HCT116 (cell line): ENCODE measurements around the gene CNST. TPM values are rescaled to one million over a fixed set of nuclear protein-coding genes. Genes with fewer than 3 reads are reported as not detected.

Experiments used
- ATAC-seq: fragments of 200-7000 bp; cut with Tn5 transposase; 2 replicates; pipeline ENCODE4 v1.9.1; 2020; ENCODE audit warnings: mild to moderate bottlenecking, moderate library complexity
- BruUV-seq: library from RNA; stranded (reverse); fragments of 400-500 nt; replicated peaks from 2 replicates; lab custom pipeline; 2021; lab: Mats Ljungman, UMichigan
- CTCF ChIA-PET: fragments of 300-600 bp; sonication (Branson Sonifier 250); formaldehyde crosslinking; loops from one replicate; lab custom pipeline; 2021; ENCODE audit warnings: antibody characterized with exemption; lab: Charles Lee
- POLR2A ChIA-PET: fragments of 300-600, 350-600 bp; sonication (Branson Sonifier 250); formaldehyde crosslinking; loops from one replicate; lab custom pipeline; 2021; ENCODE audit warnings: antibody characterized with exemption; lab: Charles Lee
- RAD21 ChIA-PET, 2 experiments: fragments of 300-600 bp; sonication (Branson Sonifier 250); formaldehyde crosslinking; loops; one replicate each; lab custom pipeline; 2023; ENCODE audit warnings: low total read pairs in 2 of 2; ENCODE audit not compliant: uncharacterized antibody in 2 of 2, unreplicated experiment in 2 of 2, low non-redundant PET in 1 of 2; lab: Charles Lee
- DNase-seq: peaks from one replicate; pipeline ENCODE4 v3.0.0-alpha.2; 2010; ENCODE audit warnings: low read depth, low spot score
- H2AFZ ChIP-seq: fragments of 200-600 bp; shearing (Covaris generic), sonication (generic); 2 replicates; pipeline ENCODE4 v1.6.1; 2017; ENCODE audit warnings: low read depth, mixed run types, mixed read lengths, antibody characterized with exemption, low read length; ENCODE audit not compliant: poor library complexity, severe bottlenecking
- H3K27ac ChIP-seq: 2 replicates; pipeline ENCODE4 v1.5.1; 2012; ENCODE audit warnings: low read depth, low read length
- H3K27me3 ChIP-seq: fragments of 200-600 bp; sonication (generic); 2 replicates; pipeline ENCODE4 v1.6.1; 2016; ENCODE audit warnings: mixed run types, low read length, mixed read lengths; ENCODE audit not compliant: insufficient read depth
- H3K36me3 ChIP-seq, 2 experiments: fragments of 200-500 bp in 1 of 2; fragments of 200-600 bp in 1 of 2; sonication (Bioruptor generic) in 1 of 2; sonication (generic) in 1 of 2; 2 replicates each; pipeline versions ENCODE4 v1.5.1 to v1.6.1; 2014 to 2016; ENCODE audit warnings: low read length in 2 of 2, inconsistent platforms in 1 of 2, mixed read lengths in 1 of 2, mixed run types in 1 of 2; ENCODE audit not compliant: insufficient read depth in 2 of 2, control insufficient read depth in 1 of 2
- H3K4me1 ChIP-seq, 2 experiments: fragments of 200-600 bp in 1 of 2; sonication (generic) in 1 of 2; 2 replicates each; pipeline versions ENCODE4 v1.5.1 to v1.6.1; 2012 to 2017; ENCODE audit warnings: low read length in 2 of 2, inconsistent platforms in 1 of 2, mild to moderate bottlenecking in 1 of 2, mixed read lengths in 1 of 2, mixed run types in 1 of 2, moderate library complexity in 1 of 2; ENCODE audit not compliant: insufficient read depth in 2 of 2, control insufficient read depth in 1 of 2
- H3K4me2 ChIP-seq: fragments of 200-600 bp; sonication (generic); 2 replicates; pipeline ENCODE4 v1.6.1; 2017; ENCODE audit warnings: mixed run types, low read length, mixed read lengths
- H3K4me3 ChIP-seq, 2 experiments: fragments of 200-600 bp in 1 of 2; sonication (generic) in 1 of 2; replicated peaks in 1 of 2; 2 replicates each; pipeline ENCODE4 v1.5.1; 2011 to 2016; ENCODE audit warnings: low read length in 2 of 2, control low read depth in 1 of 2, low read depth in 1 of 2, mild to moderate bottlenecking in 1 of 2, mixed read lengths in 1 of 2, mixed run types in 1 of 2
- H3K79me2 ChIP-seq: fragments of 200-600 bp; sonication (generic); 2 replicates; pipeline ENCODE4 v1.6.1; 2017; ENCODE audit warnings: mild to moderate bottlenecking, mixed run types, low read length, moderate library complexity, mixed read lengths; ENCODE audit not compliant: insufficient read depth
- H3K9ac ChIP-seq: fragments of 200-600 bp; sonication (generic); 2 replicates; pipeline ENCODE4 v1.6.1; 2016; ENCODE audit warnings: low read length, mixed read lengths
- H3K9me2 ChIP-seq: fragments of 200-600 bp; sonication (generic), shearing (Covaris generic); 2 replicates; pipeline ENCODE4 v1.6.1; 2017; ENCODE audit warnings: mixed run types, mild to moderate bottlenecking, moderate library complexity; ENCODE audit not compliant: insufficient read depth
- H3K9me3 ChIP-seq, 2 experiments: fragments of 200-500 bp in 1 of 2; fragments of 200-600 bp in 1 of 2; sonication (Bioruptor generic) in 1 of 2; sonication (generic) in 1 of 2; 2 replicates each; pipeline ENCODE4 v1.6.1; 2014 to 2017; ENCODE audit warnings: low read length in 2 of 2, mixed read lengths in 2 of 2, inconsistent platforms in 1 of 2, low read depth in 1 of 2, mild to moderate bottlenecking in 1 of 2, mixed run types in 1 of 2, moderate library complexity in 1 of 2; ENCODE audit not compliant: control insufficient read depth in 1 of 2, insufficient read depth in 1 of 2
- H4K20me1 ChIP-seq: fragments of 200-600 bp; sonication (generic), shearing (Covaris generic); 2 replicates; pipeline ENCODE4 v1.6.1; 2017; ENCODE audit warnings: mixed run types, mild to moderate bottlenecking, moderate library complexity; ENCODE audit not compliant: insufficient read depth
- ATF3 ChIP-seq: IDR thresholded peaks from 2 replicates; pipeline ENCODE4 v1.6.1; 2012
- CBX3 ChIP-seq: IDR thresholded peaks from 2 replicates; pipeline ENCODE4 v1.6.1; 2012; ENCODE audit warnings: low read depth
- EGR1 ChIP-seq: IDR thresholded peaks from 2 replicates; pipeline ENCODE4 v1.6.1; 2012; ENCODE audit warnings: low read depth
- ELF1 ChIP-seq: IDR thresholded peaks from 2 replicates; pipeline ENCODE4 v1.6.1; 2012; ENCODE audit warnings: low read depth, borderline replicate concordance
- EZH2 ChIP-seq: fragments of 200-600 bp; sonication (generic); IDR thresholded peaks from 2 replicates; pipeline ENCODE4 v1.6.1; 2017; ENCODE audit warnings: antibody characterized with exemption, mixed run types
- FOSL1 ChIP-seq: IDR thresholded peaks from 2 replicates; pipeline ENCODE4 v1.6.1; 2012; ENCODE audit warnings: low read depth
- JUND ChIP-seq: IDR thresholded peaks from 2 replicates; pipeline ENCODE4 v1.6.1; 2012
- MAX ChIP-seq: IDR thresholded peaks from 2 replicates; pipeline ENCODE4 v1.6.1; 2012
- POLR2A ChIP-seq: IDR thresholded peaks from 2 replicates; pipeline ENCODE4 v1.7.0; 2011; ENCODE audit warnings: borderline replicate concordance; ENCODE audit not compliant: insufficient read depth, insufficient read length; ENCODE audit errors: extremely low read depth
- POLR2AphosphoS5 ChIP-seq: IDR thresholded peaks from 2 replicates; pipeline ENCODE4 v1.6.1; 2011; ENCODE audit warnings: mild to moderate bottlenecking, low read depth, low read length, moderate library complexity
- RAD21 ChIP-seq: IDR thresholded peaks from 2 replicates; pipeline ENCODE4 v1.6.1; 2012; ENCODE audit warnings: low read depth, mild to moderate bottlenecking
- SP1 ChIP-seq: IDR thresholded peaks from 2 replicates; pipeline ENCODE4 v1.6.1; 2012; ENCODE audit warnings: low read depth
- YY1 ChIP-seq: IDR thresholded peaks from 2 replicates; pipeline ENCODE4 v1.6.1; 2011; ENCODE audit warnings: low read length, low read depth, moderate library complexity, mild to moderate bottlenecking; ENCODE audit not compliant: insufficient replicate concordance; ENCODE audit errors: extremely low read depth
- ZFX ChIP-seq: fragments of 450-650 bp; IDR thresholded peaks from 2 replicates; pipeline ENCODE4 v1.6.1; 2017
- ZNF274 ChIP-seq: fragments of 200-500 bp; sonication (Bioruptor generic); IDR thresholded peaks from 2 replicates; pipeline ENCODE4 v1.6.1; 2014; ENCODE audit warnings: mild to moderate bottlenecking, low read depth, low read length, inconsistent platforms
- intact Hi-C: fragments of 100-400 bp; cut with micrococcal nuclease; formaldehyde crosslinking; loops from 2 replicates; pipeline ENCODE4 v1.10.0; 2022
- total RNA-seq: library from RNA; stranded (reverse); gene quantifications from one replicate; pipeline ENCODE4 v1.2.1, GENCODE V29; 2021; ENCODE audit not compliant: unreplicated experiment
- TF ChIP-seq, protein P1 (sequence below): IDR thresholded peaks from 2 replicates; pipeline ENCODE4 v1.6.1; 2012; ENCODE audit warnings: low read depth
- TF ChIP-seq, protein P2 (sequence below): IDR thresholded peaks from 2 replicates; pipeline ENCODE4 v1.6.1; 2011; ENCODE audit warnings: mild to moderate bottlenecking, low read length, moderate library complexity; ENCODE audit not compliant: insufficient replicate concordance; ENCODE audit errors: extremely low read depth

The CNST gene
- total RNA-seq, 1 experiment from 2014 or later, result 13.5 TPM

GRCh38 chr1:246680190-246680589, 113.9 kb downstream of the CNST start (continued):
- TF ChIP-seq FOSL1, result no peak
- no peak for TF ChIP-seq SP1
- TF ChIP-seq EGR1, result no peak
- TF ChIP-seq ZNF274, result no peak
- no peak for TF ChIP-seq YY1
- TF ChIP-seq CBX3, result no peak
- TF ChIP-seq RAD21, result no peak
- TF ChIP-seq, protein P1, sequence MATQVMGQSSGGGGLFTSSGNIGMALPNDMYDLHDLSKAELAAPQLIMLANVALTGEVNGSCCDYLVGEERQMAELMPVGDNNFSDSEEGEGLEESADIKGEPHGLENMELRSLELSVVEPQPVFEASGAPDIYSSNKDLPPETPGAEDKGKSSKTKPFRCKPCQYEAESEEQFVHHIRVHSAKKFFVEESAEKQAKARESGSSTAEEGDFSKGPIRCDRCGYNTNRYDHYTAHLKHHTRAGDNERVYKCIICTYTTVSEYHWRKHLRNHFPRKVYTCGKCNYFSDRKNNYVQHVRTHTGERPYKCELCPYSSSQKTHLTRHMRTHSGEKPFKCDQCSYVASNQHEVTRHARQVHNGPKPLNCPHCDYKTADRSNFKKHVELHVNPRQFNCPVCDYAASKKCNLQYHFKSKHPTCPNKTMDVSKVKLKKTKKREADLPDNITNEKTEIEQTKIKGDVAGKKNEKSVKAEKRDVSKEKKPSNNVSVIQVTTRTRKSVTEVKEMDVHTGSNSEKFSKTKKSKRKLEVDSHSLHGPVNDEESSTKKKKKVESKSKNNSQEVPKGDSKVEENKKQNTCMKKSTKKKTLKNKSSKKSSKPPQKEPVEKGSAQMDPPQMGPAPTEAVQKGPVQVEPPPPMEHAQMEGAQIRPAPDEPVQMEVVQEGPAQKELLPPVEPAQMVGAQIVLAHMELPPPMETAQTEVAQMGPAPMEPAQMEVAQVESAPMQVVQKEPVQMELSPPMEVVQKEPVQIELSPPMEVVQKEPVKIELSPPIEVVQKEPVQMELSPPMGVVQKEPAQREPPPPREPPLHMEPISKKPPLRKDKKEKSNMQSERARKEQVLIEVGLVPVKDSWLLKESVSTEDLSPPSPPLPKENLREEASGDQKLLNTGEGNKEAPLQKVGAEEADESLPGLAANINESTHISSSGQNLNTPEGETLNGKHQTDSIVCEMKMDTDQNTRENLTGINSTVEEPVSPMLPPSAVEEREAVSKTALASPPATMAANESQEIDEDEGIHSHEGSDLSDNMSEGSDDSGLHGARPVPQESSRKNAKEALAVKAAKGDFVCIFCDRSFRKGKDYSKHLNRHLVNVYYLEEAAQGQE, result no peak
- no peak for TF ChIP-seq EZH2
- no peak for TF ChIP-seq POLR2A

DNA sequence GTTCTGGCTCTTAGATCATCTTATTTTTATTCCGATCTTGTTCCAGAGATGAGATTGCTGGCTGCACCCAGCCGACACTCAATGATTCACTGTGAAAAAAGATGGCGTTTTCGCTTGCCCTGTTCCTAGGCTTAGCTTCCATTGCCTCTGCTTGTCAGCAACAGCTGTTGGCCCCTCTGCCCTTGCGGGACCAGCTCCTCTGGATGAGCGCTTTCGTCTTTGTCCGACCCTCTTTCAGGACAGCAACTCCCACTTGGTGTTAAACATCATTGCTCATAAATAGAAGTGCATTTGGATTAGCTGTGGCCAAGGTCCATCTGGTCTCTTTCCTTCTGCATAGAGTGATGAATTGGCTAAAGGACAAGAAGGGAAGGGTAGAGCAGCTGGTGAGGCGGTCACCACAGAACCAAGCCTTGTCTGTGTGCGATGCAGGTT, 114.5 kb downstream of the CNST start:
- H3K9ac ChIP-seq, result no peak overlapping the region
- POLR2A ChIA-PET, result no interaction called here
- H3K4me1 ChIP-seq, result no peaks in the 10 kb centered on the region
- no peak overlapping the region for H3K27ac ChIP-seq
- H3K79me2 ChIP-seq, result no peaks in the 10 kb centered on the region
- no peak for DNase-seq
- no TSS peak for BruUV-seq
- no peaks in the 10 kb centered on the region for H3K27me3 ChIP-seq
- no peaks in the 10 kb centered on the region for H3K36me3 ChIP-seq
- CTCF ChIA-PET, result no interaction called here
- H3K4me3 ChIP-seq, result no peak overlapping the region
- no peak overlapping the region for H2AFZ ChIP-seq
- H3K4me2 ChIP-seq, result no peak overlapping the region
- no peaks in the 10 kb centered on the region for H4K20me1 ChIP-seq
- RAD21 ChIA-PET, result no interaction called here
- no peak for ATAC-seq
- no peaks in the 10 kb centered on the region for H3K9me3 ChIP-seq
- intact Hi-C loops, result no loop called here
- no peaks in the 10 kb centered on the region for H3K9me2 ChIP-seq
- TF ChIP-seq FOSL1, result no peak
- no peak for TF ChIP-seq SP1
- TF ChIP-seq, protein P2, sequence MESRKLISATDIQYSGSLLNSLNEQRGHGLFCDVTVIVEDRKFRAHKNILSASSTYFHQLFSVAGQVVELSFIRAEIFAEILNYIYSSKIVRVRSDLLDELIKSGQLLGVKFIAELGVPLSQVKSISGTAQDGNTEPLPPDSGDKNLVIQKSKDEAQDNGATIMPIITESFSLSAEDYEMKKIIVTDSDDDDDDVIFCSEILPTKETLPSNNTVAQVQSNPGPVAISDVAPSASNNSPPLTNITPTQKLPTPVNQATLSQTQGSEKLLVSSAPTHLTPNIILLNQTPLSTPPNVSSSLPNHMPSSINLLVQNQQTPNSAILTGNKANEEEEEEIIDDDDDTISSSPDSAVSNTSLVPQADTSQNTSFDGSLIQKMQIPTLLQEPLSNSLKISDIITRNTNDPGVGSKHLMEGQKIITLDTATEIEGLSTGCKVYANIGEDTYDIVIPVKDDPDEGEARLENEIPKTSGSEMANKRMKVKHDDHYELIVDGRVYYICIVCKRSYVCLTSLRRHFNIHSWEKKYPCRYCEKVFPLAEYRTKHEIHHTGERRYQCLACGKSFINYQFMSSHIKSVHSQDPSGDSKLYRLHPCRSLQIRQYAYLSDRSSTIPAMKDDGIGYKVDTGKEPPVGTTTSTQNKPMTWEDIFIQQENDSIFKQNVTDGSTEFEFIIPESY, result no peak
- TF ChIP-seq, protein P1, result no peak
- no peak for TF ChIP-seq ATF3
- TF ChIP-seq POLR2AphosphoS5, result no peak
- no peak for TF ChIP-seq YY1
- no peak for TF ChIP-seq EZH2
- TF ChIP-seq CBX3, result no peak
- TF ChIP-seq MAX, result no peak
- TF ChIP-seq ELF1, result no peak
- no peak for TF ChIP-seq JUND
- no peak for TF ChIP-seq ZFX
